H9 (cell line): ENCODE results near the gene SH3GL1. TPM values are rescaled to one million over a fixed set of nuclear protein-coding genes. Genes with fewer than 3 reads are reported as not detected.

Experiments
- DNase-seq: peaks from one replicate; pipeline ENCODE4 v3.0.0-alpha.2; 2017
- H2AFZ ChIP-seq: one replicate; pipeline ENCODE4 v1.6.1; 2013; ENCODE audit warnings: mild to moderate bottlenecking, low read length, control low read depth, moderate library complexity
- H2AK5ac ChIP-seq: 2 replicates; pipeline ENCODE4 v1.6.1; 2013; ENCODE audit warnings: low read length, control low read depth, mixed read lengths; ENCODE audit not compliant: insufficient read length
- H2BK120ac ChIP-seq: one replicate; pipeline ENCODE4 v1.6.1; 2013; ENCODE audit warnings: low read depth, mild to moderate bottlenecking, low read length, control low read depth, inconsistent platforms; ENCODE audit not compliant: poor library complexity, severe bottlenecking
- H2BK12ac ChIP-seq: 2 replicates; pipeline ENCODE4 v1.6.1; 2013; ENCODE audit warnings: low read length, control low read depth, mixed read lengths, low read depth; ENCODE audit not compliant: insufficient read length
- H2BK15ac ChIP-seq: 2 replicates; pipeline ENCODE4 v1.6.1; 2013; ENCODE audit warnings: low read depth, low read length, control low read depth
- H2BK20ac ChIP-seq: one replicate; pipeline ENCODE4 v1.6.1; 2013; ENCODE audit warnings: low read depth, mild to moderate bottlenecking, low read length, control low read depth, inconsistent platforms; ENCODE audit not compliant: poor library complexity, severe bottlenecking
- H2BK5ac ChIP-seq: 2 replicates; pipeline ENCODE4 v1.6.1; 2013; ENCODE audit warnings: low read length, control low read depth, mixed read lengths; ENCODE audit not compliant: insufficient read length
- H3K14ac ChIP-seq: 2 replicates; pipeline ENCODE4 v1.6.1; 2013; ENCODE audit warnings: low read length, control low read depth; ENCODE audit not compliant: insufficient read depth
- H3K18ac ChIP-seq: 2 replicates; pipeline ENCODE4 v1.6.1; 2013; ENCODE audit warnings: low read depth, mild to moderate bottlenecking, mixed read lengths, low read length, control low read depth; ENCODE audit not compliant: insufficient read length
- H3K23ac ChIP-seq: 2 replicates; pipeline ENCODE4 v1.6.1; 2013; ENCODE audit warnings: low read length, control low read depth, mixed read lengths, low read depth; ENCODE audit not compliant: insufficient read length
- H3K23me2 ChIP-seq: 2 replicates; pipeline ENCODE4 v1.6.1; 2013; ENCODE audit warnings: low read depth, mild to moderate bottlenecking, mixed read lengths, low read length, control low read depth; ENCODE audit not compliant: insufficient read length, poor library complexity, severe bottlenecking
- H3K27ac ChIP-seq: 2 replicates; pipeline ENCODE4 v1.5.1; 2013; ENCODE audit warnings: low read length, control low read depth, mixed read lengths, low read depth; ENCODE audit not compliant: insufficient read length
- H3K27me3 ChIP-seq: 2 replicates; pipeline ENCODE4 v1.6.1; 2013; ENCODE audit warnings: low read length, control low read depth, inconsistent platforms; ENCODE audit not compliant: insufficient read depth
- H3K4ac ChIP-seq: 2 replicates; pipeline ENCODE4 v1.6.1; 2013; ENCODE audit warnings: low read depth, mild to moderate bottlenecking, control low read depth, inconsistent platforms, low read length, moderate library complexity
- H3K4me1 ChIP-seq: 2 replicates; pipeline ENCODE4 v1.6.1; 2013; ENCODE audit warnings: low read length, control low read depth, inconsistent platforms; ENCODE audit not compliant: insufficient read depth
- H3K4me2 ChIP-seq: 2 replicates; pipeline ENCODE4 v1.6.1; 2013; ENCODE audit warnings: low read length, control low read depth, mixed read lengths; ENCODE audit not compliant: insufficient read length, insufficient read depth
- H3K56ac ChIP-seq: 2 replicates; pipeline ENCODE4 v1.6.1; 2013; ENCODE audit warnings: low read depth, mild to moderate bottlenecking, mixed read lengths, low read length, control low read depth; ENCODE audit not compliant: insufficient read length
- H3K79me1 ChIP-seq: 2 replicates; pipeline ENCODE4 v1.6.1; 2013; ENCODE audit warnings: low read depth, mild to moderate bottlenecking, moderate library complexity, low read length, control low read depth, inconsistent platforms; ENCODE audit not compliant: insufficient read depth, poor library complexity, severe bottlenecking
- H3K79me2 ChIP-seq: 2 replicates; pipeline ENCODE4 v1.6.1; 2013; ENCODE audit warnings: low read length, control low read depth, inconsistent platforms; ENCODE audit not compliant: insufficient read depth
- H3K9ac ChIP-seq: 2 replicates; pipeline ENCODE4 v1.6.1; 2013; ENCODE audit warnings: low read length, control low read depth, mixed read lengths; ENCODE audit not compliant: insufficient read length; ENCODE audit errors: extremely low read depth
- H3K9me3 ChIP-seq: one replicate; pipeline ENCODE4 v1.6.1; 2013; ENCODE audit warnings: low read depth, low read length, inconsistent platforms; ENCODE audit not compliant: control insufficient read depth
- H3T11ph ChIP-seq: one replicate; pipeline ENCODE4 v1.6.1; 2013; ENCODE audit warnings: mild to moderate bottlenecking, low read length, control low read depth, inconsistent platforms
- H4K20me1 ChIP-seq: one replicate; pipeline ENCODE4 v1.6.1; 2013; ENCODE audit not compliant: control insufficient read depth, insufficient read length, insufficient read depth
- H4K5ac ChIP-seq: 2 replicates; pipeline ENCODE4 v1.6.1; 2013; ENCODE audit warnings: low read depth, mild to moderate bottlenecking, mixed read lengths, low read length, control low read depth; ENCODE audit not compliant: insufficient read length
- H4K8ac ChIP-seq: replicated peaks from 2 replicates; pipeline ENCODE4 v1.6.1; 2013; ENCODE audit warnings: low read length, control low read depth, mixed read lengths, low read depth; ENCODE audit not compliant: insufficient read length
- H4K91ac ChIP-seq: 2 replicates; pipeline ENCODE4 v1.6.1; 2013; ENCODE audit warnings: low read depth, mild to moderate bottlenecking, moderate library complexity, mixed read lengths, low read length, control low read depth; ENCODE audit not compliant: insufficient read length
- H3K27ac Mint-ChIP-seq, 3 experiments: 2 replicates in 2 of 3; 3 replicates in 1 of 3; pipeline ENCODE4 v1.8.0; 2020 to 2021; ENCODE audit warnings: mixed read lengths in 3 of 3, mild to moderate bottlenecking in 1 of 3, moderate library complexity in 1 of 3
- H3K27me3 Mint-ChIP-seq: 2 replicates; pipeline ENCODE4 v1.8.0; 2021; ENCODE audit warnings: low read depth, mild to moderate bottlenecking, moderate library complexity, mixed read lengths
- H3K36me3 Mint-ChIP-seq, 3 experiments: 2 replicates in 2 of 3; 3 replicates in 1 of 3; pipeline ENCODE4 v1.8.0; 2020 to 2021; ENCODE audit warnings: low read depth in 3 of 3, mixed read lengths in 3 of 3; ENCODE audit not compliant: insufficient read depth in 1 of 3
- H3K4me1 Mint-ChIP-seq, 2 experiments: 2 replicates each; pipeline ENCODE4 v1.8.0; 2020; ENCODE audit warnings: mixed read lengths in 2 of 2
- H3K4me3 Mint-ChIP-seq, 2 experiments: 2 replicates in 1 of 2; 3 replicates in 1 of 2; pipeline ENCODE4 v1.8.0; 2020 to 2021; ENCODE audit warnings: mild to moderate bottlenecking in 2 of 2, mixed read lengths in 2 of 2, moderate library complexity in 1 of 2
- H3K9me3 Mint-ChIP-seq, 2 experiments: 2 replicates in 1 of 2; 3 replicates in 1 of 2; pipeline ENCODE4 v1.8.0; 2020; ENCODE audit warnings: mild to moderate bottlenecking in 2 of 2, mixed read lengths in 2 of 2, moderate library complexity in 1 of 2
- WGBS: extraction: QIAGEN DNeasy Blood & Tissue Kit; methylation state at CpG from one replicate; pipeline ENCODE4 v1.1.7; 2013; ENCODE audit warnings: missing lambda C conversion rate, low lambda C conversion rate, mixed read lengths; ENCODE audit not compliant: insufficient read length; ENCODE audit errors: extremely low coverage; 5-methylcytosine and 5-hydroxymethylcytosine counted together
- total RNA-seq: library from RNA; stranded (reverse); gene quantifications from 2 replicates; pipeline ENCODE4 v1.2.1, GENCODE V29; 2021
- TF ChIP-seq, protein P1 (sequence below): fragments of 200-600 bp; sonication (generic); conservative IDR thresholded peaks from 3 replicates; pipeline ENCODE4 v1.8.0; 2021; ENCODE audit warnings: antibody characterized with exemption, mild to moderate bottlenecking

The SH3GL1 gene
- total RNA-seq, 1 experiment from 2014 or later = 85.5 TPM

DNA sequence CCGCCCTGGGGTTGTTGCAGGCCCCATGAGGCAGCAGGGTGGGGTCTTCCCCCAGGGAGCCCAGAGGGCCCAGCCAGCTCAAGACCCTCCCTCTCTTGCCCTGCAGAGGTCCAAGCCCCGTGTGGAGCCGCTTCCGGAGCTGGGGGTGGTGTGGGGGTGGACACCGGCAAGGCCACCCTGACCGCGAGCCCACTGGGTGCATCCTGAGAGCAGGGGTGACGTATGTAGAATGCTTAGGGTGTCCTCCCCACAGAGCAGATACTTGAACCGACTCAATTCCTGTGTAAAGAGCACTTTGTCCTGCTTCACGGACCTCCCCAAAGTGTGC, 42.4 kb upstream of the SH3GL1 start:
- H3K4me2 ChIP-seq = no peak overlapping the region
- H3K27me3 ChIP-seq = no peaks in the 10 kb centered on the region
- H4K8ac ChIP-seq = no peak overlapping the region
- Mint-ChIP-seq H3K27ac (no peak overlapping the region), H3K36me3 (peaks cover 28 to 65% (median 53%) of the 10 kb centered on the region in 3 experiments), H3K4me3 (no peak overlapping the region), H3K9me3 (no peaks in the 10 kb centered on the region), H3K4me1 (peaks cover 4 to 5% of the 10 kb centered on the region in 2 experiments; a peak in 2 of 4 replicates), H3K27me3 (no peaks in the 10 kb centered on the region; the same call in 1 of the 2 replicates)
- H2AK5ac ChIP-seq = no peak overlapping the region
- no peak overlapping the region for H3K56ac ChIP-seq
- no peak overlapping the region for H2BK15ac ChIP-seq
- no peak overlapping the region for H2BK5ac ChIP-seq
- H3K4ac ChIP-seq = no peak overlapping the region
- no peaks in the 10 kb centered on the region for H3K4me1 ChIP-seq
- no peak overlapping the region for H4K91ac ChIP-seq
- H3K18ac ChIP-seq = no peak overlapping the region
- H3K9ac ChIP-seq = no peak overlapping the region
- no peak overlapping the region for H3T11ph ChIP-seq
- TF ChIP-seq, protein P1, sequence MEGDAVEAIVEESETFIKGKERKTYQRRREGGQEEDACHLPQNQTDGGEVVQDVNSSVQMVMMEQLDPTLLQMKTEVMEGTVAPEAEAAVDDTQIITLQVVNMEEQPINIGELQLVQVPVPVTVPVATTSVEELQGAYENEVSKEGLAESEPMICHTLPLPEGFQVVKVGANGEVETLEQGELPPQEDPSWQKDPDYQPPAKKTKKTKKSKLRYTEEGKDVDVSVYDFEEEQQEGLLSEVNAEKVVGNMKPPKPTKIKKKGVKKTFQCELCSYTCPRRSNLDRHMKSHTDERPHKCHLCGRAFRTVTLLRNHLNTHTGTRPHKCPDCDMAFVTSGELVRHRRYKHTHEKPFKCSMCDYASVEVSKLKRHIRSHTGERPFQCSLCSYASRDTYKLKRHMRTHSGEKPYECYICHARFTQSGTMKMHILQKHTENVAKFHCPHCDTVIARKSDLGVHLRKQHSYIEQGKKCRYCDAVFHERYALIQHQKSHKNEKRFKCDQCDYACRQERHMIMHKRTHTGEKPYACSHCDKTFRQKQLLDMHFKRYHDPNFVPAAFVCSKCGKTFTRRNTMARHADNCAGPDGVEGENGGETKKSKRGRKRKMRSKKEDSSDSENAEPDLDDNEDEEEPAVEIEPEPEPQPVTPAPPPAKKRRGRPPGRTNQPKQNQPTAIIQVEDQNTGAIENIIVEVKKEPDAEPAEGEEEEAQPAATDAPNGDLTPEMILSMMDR = no peak
- H4K5ac ChIP-seq = no peak overlapping the region
- no peak overlapping the region for H3K14ac ChIP-seq
- H2AFZ ChIP-seq = no peak overlapping the region
- no peaks in the 10 kb centered on the region for H3K79me2 ChIP-seq
- DNase-seq = no peak
- no peaks in the 10 kb centered on the region for H3K79me1 ChIP-seq
- H3K27ac ChIP-seq = no peak overlapping the region
- no CpG with 5 or more reads among the region's 10 CpGs for WGBS
- no peak overlapping the region for H2BK120ac ChIP-seq
- no peaks in the 10 kb centered on the region for H3K23me2 ChIP-seq
- no peak overlapping the region for H3K23ac ChIP-seq
- H2BK12ac ChIP-seq = no peak overlapping the region
- H2BK20ac ChIP-seq = no peak overlapping the region
- H4K20me1 ChIP-seq = peaks cover 2% of the 10 kb centered on the region
- no peaks in the 10 kb centered on the region for H3K9me3 ChIP-seq
